HG02943 (cell line): Measurements from ENCODE around the gene OTOF.

ENCODE experiments used
- ATAC-seq: cut with Tn5 transposase; IDR thresholded peaks from one replicate; pipeline ENCODE4 v1.9.1; 2021; ENCODE audit warnings: mild to moderate bottlenecking, low read depth, moderate library complexity; ENCODE audit not compliant: unreplicated experiment

OTOF gene

GRCh38 chr2:26454561-26455001, 23.3 kb downstream of the OTOF start:
- ATAC-seq, result no peak

- ATAC-seq, result no peak
Measured at GRCh38 chr2:26453421-26454329, 24.2 kb downstream of the OTOF start.

GRCh38 chr2:26451700-26452099, 26.2 kb downstream of the OTOF start:
- no peak for ATAC-seq

GRCh38 chr2:26450031-26450635, 27.8 kb downstream of the OTOF start:
- no peak for ATAC-seq

- no peak for ATAC-seq
Measured at GRCh38 chr2:26449278-26450030, 28.5 kb downstream of the OTOF start.

GRCh38 chr2:26448651-26449050, 29.3 kb downstream of the OTOF start:
- no peak for ATAC-seq

GRCh38 chr2:26444236-26444635, 33.7 kb downstream of the OTOF start:
- ATAC-seq, result no peak

GRCh38 chr2:26442707-26443106, 35.2 kb downstream of the OTOF start:
- no peak for ATAC-seq

GRCh38 chr2:26442301-26442700, 35.6 kb downstream of the OTOF start:
- no peak for ATAC-seq

- ATAC-seq, result no peak
Measured at GRCh38 chr2:26438926-26439325, 39.0 kb downstream of the OTOF start.

- ATAC-seq, result no peak
Measured at GRCh38 chr2:26438526-26438925, 39.4 kb downstream of the OTOF start.

GRCh38 chr2:26435106-26435505, 42.8 kb downstream of the OTOF start:
- no peak for ATAC-seq

- no peak for ATAC-seq
Measured at GRCh38 chr2:26432859-26433258, 45.1 kb downstream of the OTOF start.

- no peak for ATAC-seq
Measured at GRCh38 chr2:26432363-26432762, 45.6 kb downstream of the OTOF start.

GRCh38 chr2:26430826-26431225, 47.1 kb downstream of the OTOF start:
- ATAC-seq, result no peak

- ATAC-seq, result no peak
Measured at GRCh38 chr2:26429779-26430578, 47.9 kb downstream of the OTOF start.

GRCh38 chr2:26428846-26429245, 49.1 kb downstream of the OTOF start:
- no peak for ATAC-seq

- no peak for ATAC-seq
Measured at GRCh38 chr2:26424221-26424620, 53.7 kb downstream of the OTOF start.

- no peak for ATAC-seq
Measured at GRCh38 chr2:26423750-26424149, 54.2 kb downstream of the OTOF start.

GRCh38 chr2:26422947-26423629, 54.8 kb downstream of the OTOF start:
- no peak for ATAC-seq
